Adipose tissue (tissue), 3 donors: ENCODE measurements around the gene NPLOC4. TPM values are rescaled to one million over a fixed set of nuclear protein-coding genes. Genes with fewer than 3 reads are reported as not detected.
A peak's percentile ranks its signal among the peaks of the same experiment; 100 is the strongest.
"Not testable (repeated sequence)": the region's sequence is repeated elsewhere in the genome, so short reads cannot be mapped to it uniquely, and the experiment has no call there.

Experiments
- H3K27ac ChIP-seq: one replicate; pipeline ENCODE4 v1.5.1; 2013; ENCODE audit warnings: low read depth, low read length
- whole genome bisulfite sequencing, 3 donors: extraction: QIAGEN DNeasy Blood & Tissue Kit; methylation state at CpG; one replicate each; pipeline ENCODE4 v1.1.7; 2013; 5-methylcytosine and 5-hydroxymethylcytosine counted together
- polyA plus RNA-seq, 3 donors: library from polyadenylated mRNA; stranded (reverse); fragments of 200-250 nt; gene quantifications; one replicate each; pipeline ENCODE4 v1.2.3, GENCODE V29; 2013
- donor health status: healthy with polysubstance abuse.
- donor health status: Bipolar disorder and iron deficiency.
- donor health status: healthy.

The NPLOC4 gene
- polyA plus RNA-seq, 3 donors: 21.9 to 53.4 (median 30.8) TPM

GRCh38 chr17:81644976-81645952, 8.4 kb upstream of the NPLOC4 start:
- no peak overlapping the region for H3K27ac ChIP-seq
- WGBS, 3 donors: 84 to 88% (median 86%) methylated on average over 27 to 29 of the region's 29 CpGs

- WGBS, 3 donors: 88 to 96% (median 91%) methylated on average over 11 to 15 of the region's 15 CpGs
- H3K27ac ChIP-seq: no peak overlapping the region
Measured at GRCh38 chr17:81644496-81644895, 7.6 kb upstream of the NPLOC4 start.

GRCh38 chr17:81641825-81642489, 5.0 kb upstream of the NPLOC4 start:
- H3K27ac ChIP-seq: no peak overlapping the region
- 90 to 93% (median 93%) methylated on average over 16 to 17 of the region's 17 CpGs for WGBS, 3 donors

- no peak overlapping the region for H3K27ac ChIP-seq
- 89 to 98% (median 93%) methylated on average over 9 of the region's 9 CpGs for WGBS, 3 donors
Measured at GRCh38 chr17:81640011-81640410, 3.1 kb upstream of the NPLOC4 start.

GRCh38 chr17:81638683-81639082, 1.8 kb upstream of the NPLOC4 start:
- 69 to 79% (median 74%) methylated on average over 4 of the region's 4 CpGs for WGBS, 3 donors
- H3K27ac ChIP-seq: no peak overlapping the region

- peak overlapping the region; percentile 5 for H3K27ac ChIP-seq
- WGBS, 3 donors: 25 to 39% (median 33%) methylated on average over 18 of the region's 18 CpGs
Measured at GRCh38 chr17:81635973-81636504, 873 bp downstream of the NPLOC4 start.

- H3K27ac ChIP-seq: no peak overlapping the region
- WGBS, 3 donors: 90 to 92% (median 91%) methylated on average over 5 of the region's 5 CpGs
Measured at GRCh38 chr17:81635431-81635830, 1.5 kb downstream of the NPLOC4 start.

- 69 to 80% (median 69%) methylated on average over 7 of the region's 7 CpGs for WGBS, 3 donors
Measured at GRCh38 chr17:81631482-81631881, 5.4 kb downstream of the NPLOC4 start.

GRCh38 chr17:81630274-81630673, 6.6 kb downstream of the NPLOC4 start:
- WGBS, 3 donors: 74 to 87% (median 84%) methylated on average over 8 of the region's 8 CpGs
- H3K27ac ChIP-seq: no peak overlapping the region

More at GRCh38 chr17:81631482-81631881, 5.4 kb downstream of the NPLOC4 start:
- H3K27ac ChIP-seq: no peak overlapping the region

GRCh38 chr17:81621494-81622130, 15.3 kb downstream of the NPLOC4 start:
- WGBS, 3 donors: 32 to 75% (median 57%) methylated on average over 11 of the region's 11 CpGs
- H3K27ac ChIP-seq: no peak overlapping the region

GRCh38 chr17:81618307-81618706, 18.6 kb downstream of the NPLOC4 start:
- not testable (repeated sequence) for H3K27ac ChIP-seq
- 96 to 100% (median 97%) methylated on average over 10 to 26 of the region's 36 CpGs for WGBS, 3 donors

- no peak overlapping the region for H3K27ac ChIP-seq
- 42 to 65% (median 58%) methylated on average over 7 of the region's 7 CpGs for WGBS, 3 donors
Measured at GRCh38 chr17:81616877-81617276, 20.0 kb downstream of the NPLOC4 start.

- H3K27ac ChIP-seq: no peak overlapping the region
- WGBS, 3 donors: 86 to 93% (median 89%) methylated on average over 4 of the region's 4 CpGs
Measured at GRCh38 chr17:81615401-81615930, 21.4 kb downstream of the NPLOC4 start.

- WGBS, 3 donors: 88 to 91% (median 89%) methylated on average over 16 of the region's 16 CpGs
- no peak overlapping the region for H3K27ac ChIP-seq
Measured at GRCh38 chr17:81612172-81612970, 24.5 kb downstream of the NPLOC4 start.

- WGBS, 3 donors: 75 to 92% (median 79%) methylated on average over 19 of the region's 19 CpGs
- no peak overlapping the region for H3K27ac ChIP-seq
Measured at GRCh38 chr17:81609541-81610311, 27.2 kb downstream of the NPLOC4 start.

- whole genome bisulfite sequencing, 3 donors: 92 to 93% (median 92%) methylated on average over 13 of the region's 13 CpGs
Measured at GRCh38 chr17:81608605-81609004, 28.3 kb downstream of the NPLOC4 start.

GRCh38 chr17:81608082-81608481, 28.8 kb downstream of the NPLOC4 start:
- 96 to 98% (median 97%) methylated on average over 4 of the region's 4 CpGs for WGBS, 3 donors

More at GRCh38 chr17:81608605-81609004, 28.3 kb downstream of the NPLOC4 start:
- H3K27ac ChIP-seq: no peak overlapping the region

More at GRCh38 chr17:81608082-81608481, 28.8 kb downstream of the NPLOC4 start:
- H3K27ac ChIP-seq: no peak overlapping the region
